Fibroblast of skin of right biceps (primary cell): ENCODE measurements around the gene BRCA1.
A peak's percentile ranks its signal among the peaks of the same experiment; 100 is the strongest.
"Not testable (repeated sequence)": the region's sequence is repeated elsewhere in the genome, so short reads cannot be mapped to it uniquely, and the experiment has no call there.

Experiments used
- DNase-seq: peaks from one replicate; pipeline ENCODE4 v3.0.0-alpha.2; 2013

BRCA1 gene

DNA sequence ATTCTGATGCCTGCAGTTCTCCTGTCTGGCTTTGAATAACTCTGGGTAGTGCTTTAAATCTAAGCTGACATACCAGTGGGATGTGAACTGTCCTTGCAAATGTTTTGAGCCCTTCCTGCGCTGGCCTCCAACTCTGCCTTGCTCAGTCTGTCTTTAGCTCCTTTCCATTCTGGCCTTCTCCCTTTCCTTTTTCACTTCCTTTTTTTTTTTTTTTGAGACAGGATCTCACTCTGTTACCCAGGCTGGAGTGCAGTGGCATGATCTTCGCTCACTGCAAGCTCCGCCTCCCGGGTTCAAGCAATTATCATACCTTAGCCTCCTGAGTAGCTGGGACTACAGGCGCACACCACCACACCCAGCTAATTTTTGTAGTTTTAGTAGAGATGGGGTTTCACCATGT lies 8.3 kb upstream of the BRCA1 start:
- not testable (repeated sequence) for DNase-seq

DNA sequence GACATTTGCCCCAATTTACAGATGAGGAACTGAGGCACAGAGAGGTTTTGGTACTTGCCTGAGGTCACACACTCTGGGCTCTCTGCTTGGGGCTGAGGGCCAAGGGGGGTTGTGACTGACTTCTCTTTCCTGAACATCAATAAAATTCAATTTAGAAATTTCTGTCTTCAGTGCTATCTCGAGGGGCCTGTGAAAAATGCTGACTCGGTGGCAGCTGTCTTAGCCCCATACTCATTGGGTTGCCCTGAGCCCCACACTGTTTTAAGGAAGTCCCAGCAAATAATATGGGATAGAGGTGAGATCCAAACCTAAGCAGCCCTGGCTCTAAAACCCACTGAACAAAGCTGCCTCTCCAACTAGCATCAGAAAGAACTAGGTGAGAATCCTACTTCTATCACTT lies 7.0 kb upstream of the BRCA1 start:
- DNase-seq, result no peak

DNA sequence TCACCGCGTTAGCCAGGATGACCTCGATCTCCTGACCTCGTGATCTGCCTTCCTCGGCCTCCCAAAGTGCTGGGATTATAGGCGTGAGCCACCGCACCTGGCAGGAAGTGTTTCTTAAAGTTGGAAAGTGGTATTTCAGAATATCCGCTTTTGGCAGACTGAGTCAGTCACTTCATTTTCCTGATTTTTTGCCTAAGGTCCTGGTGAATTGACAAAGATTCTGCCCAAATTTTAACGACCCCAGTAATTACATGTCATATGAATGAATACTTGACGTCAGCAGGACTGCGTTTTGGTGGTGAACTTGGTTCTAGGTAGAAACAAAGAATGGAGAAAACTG lies 4.5 kb upstream of the BRCA1 start:
- no peak for DNase-seq

GRCh38 chr17:43127333-43127876 lies 2.2 kb upstream of the BRCA1 start:
- not testable (repeated sequence) for DNase-seq

DNA sequence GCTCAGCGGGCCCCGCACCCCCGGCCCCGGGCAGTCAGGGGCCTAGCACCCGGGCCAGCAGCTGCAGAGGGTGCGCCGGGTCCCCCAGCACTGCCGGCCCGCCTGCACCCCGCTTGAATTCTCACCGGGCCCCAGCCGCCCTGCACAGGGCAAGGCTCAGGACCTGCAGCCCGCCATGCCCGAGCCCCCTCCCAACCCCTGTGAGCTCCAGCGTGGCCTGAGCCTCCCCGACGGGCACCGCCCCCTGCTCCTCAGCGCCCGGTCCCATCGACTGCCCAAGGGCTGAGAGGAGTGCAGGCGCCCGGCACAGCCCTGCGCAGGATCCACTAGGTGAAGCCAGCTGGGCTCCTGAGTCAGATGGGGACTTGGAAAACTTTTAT lies 1.7 kb upstream of the BRCA1 start:
- no peak for DNase-seq

- peak; percentile 4 for DNase-seq
These were observed 1.1 kb upstream of the BRCA1 start for GRCh38 chr17:43125967-43126910.

DNA sequence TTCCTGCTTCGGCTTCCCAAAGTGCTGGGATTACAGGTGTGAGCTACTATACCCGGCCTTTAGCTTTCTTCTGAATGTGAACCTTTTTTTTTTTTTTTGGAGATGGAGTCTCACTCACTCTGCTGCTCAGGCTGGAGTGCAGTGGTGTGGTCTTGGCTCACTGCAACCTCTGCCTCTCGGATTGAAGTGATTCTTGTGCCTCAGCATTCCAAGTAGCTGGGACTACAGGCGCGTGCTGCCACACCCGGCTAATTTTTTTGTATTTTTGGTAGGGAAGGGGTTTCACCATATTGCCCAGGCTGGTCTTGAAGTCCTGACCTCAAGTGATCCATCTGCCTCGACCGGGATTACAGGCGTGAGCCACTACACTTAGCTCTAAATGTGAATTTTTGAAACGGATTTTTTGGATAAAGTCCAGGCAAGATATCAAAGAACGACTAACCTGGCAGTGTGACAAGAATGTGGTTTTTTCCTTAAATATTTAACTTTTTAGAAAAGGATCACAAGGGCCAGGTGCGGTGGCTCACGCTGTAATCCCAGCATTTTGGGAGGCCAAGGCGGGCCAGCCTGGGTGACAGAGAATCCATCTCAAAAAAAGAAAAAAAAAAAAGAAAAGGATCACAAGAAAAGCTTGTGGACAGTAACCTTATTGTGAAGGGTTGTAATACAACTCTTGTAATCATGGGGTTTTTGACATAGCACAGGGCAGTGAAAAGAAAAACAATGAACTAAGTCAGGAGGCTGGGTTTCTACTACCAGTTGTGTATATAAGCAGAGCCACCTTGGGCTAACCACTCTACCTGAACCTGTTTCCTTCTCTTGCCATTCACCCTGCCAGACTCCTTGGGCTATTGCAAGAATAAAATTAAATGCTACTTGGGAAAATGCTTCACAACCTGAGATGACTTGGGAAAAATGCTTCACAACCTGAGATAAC lies 6.2 kb downstream of the BRCA1 start:
- DNase-seq, result no peak

DNA sequence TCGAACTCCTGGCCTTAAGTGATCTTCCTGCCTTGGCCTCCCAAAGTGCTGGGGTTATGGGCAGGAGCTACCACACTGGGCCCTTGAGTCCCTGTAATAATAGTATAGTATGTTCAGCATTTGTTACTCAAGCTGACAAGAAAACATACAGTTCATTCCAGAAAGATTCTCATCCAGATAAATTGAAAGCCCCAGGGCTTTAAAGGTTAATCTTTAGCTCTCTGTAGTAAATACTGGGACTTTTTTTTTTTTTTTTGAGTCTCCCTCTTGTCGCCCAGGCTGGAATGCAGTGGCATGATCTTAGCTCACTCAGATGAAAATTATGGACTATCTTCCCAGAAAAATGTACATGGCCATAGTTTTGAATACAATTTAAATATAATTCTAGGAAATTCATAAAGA lies 11.0 kb downstream of the BRCA1 start:
- DNase-seq, result no peak

GRCh38 chr17:43106552-43106951 lies 18.6 kb downstream of the BRCA1 start:
- no peak for DNase-seq

DNA sequence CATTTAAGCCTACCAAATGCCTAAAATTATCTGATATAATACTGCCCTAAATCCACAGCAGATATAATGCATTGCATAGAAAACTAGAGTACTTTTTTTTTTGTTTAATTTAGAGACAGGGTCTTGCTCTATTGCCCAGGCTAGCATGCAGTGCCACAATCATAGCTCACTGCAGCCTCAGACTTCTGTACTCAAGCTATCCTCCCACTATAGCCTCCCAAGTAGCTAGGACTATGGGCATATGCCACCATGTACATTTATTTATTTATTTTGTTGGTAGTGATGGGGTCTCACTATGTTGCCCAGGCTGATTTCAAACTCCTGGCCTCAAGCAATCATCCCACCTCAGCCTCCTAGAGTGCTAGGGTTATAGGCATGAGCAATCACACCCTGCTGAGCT lies 20.0 kb downstream of the BRCA1 start:
- DNase-seq, result no peak

DNA sequence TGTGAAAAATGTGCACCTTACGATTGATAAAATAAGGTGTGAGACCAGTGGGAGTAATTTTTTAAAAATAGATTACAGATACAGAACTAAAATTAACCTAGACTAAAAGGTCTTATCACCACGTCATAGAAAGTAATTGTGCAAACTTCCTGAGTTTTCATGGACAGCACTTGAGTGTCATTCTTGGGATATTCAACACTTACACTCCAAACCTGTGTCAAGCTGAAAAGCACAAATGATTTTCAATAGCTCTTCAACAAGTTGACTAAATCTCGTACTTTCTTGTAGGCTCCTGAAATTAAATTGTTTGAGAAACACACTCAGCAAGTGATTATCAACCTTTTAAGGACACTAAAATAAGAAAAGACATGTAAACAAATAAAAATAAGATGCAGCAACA lies 20.5 kb downstream of the BRCA1 start:
- DNase-seq, result no peak

GRCh38 chr17:43095364-43095763 lies 29.8 kb downstream of the BRCA1 start:
- not testable (repeated sequence) for DNase-seq

GRCh38 chr17:43094129-43094835 lies 30.9 kb downstream of the BRCA1 start:
- DNase-seq, result peak; percentile 74

GRCh38 chr17:43092901-43093300 lies 32.3 kb downstream of the BRCA1 start:
- DNase-seq, result peak; percentile 82

DNA sequence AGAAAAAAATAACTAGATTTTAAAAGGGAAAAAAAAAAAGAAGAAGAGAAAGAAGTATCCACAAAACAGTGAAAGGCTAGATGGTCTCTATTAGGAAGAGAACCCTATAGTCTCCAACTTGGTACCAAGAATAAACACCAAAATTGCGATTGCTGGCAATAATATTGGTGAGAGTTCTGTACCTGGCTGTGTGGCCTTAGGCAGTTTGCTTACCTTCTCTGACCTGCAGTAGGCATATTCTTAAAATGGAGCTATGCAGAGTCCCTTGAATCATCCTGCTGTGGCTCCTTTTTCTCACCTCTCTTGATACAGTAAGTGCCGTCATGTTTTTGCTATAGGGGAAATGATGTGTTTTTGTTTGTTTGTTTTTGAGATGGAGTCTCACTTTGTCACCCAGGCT lies 35.1 kb downstream of the BRCA1 start:
- DNase-seq, result no peak

- DNase-seq, result peak; percentile 4
These were observed 39.7 kb downstream of the BRCA1 start for GRCh38 chr17:43085474-43085873.

DNA sequence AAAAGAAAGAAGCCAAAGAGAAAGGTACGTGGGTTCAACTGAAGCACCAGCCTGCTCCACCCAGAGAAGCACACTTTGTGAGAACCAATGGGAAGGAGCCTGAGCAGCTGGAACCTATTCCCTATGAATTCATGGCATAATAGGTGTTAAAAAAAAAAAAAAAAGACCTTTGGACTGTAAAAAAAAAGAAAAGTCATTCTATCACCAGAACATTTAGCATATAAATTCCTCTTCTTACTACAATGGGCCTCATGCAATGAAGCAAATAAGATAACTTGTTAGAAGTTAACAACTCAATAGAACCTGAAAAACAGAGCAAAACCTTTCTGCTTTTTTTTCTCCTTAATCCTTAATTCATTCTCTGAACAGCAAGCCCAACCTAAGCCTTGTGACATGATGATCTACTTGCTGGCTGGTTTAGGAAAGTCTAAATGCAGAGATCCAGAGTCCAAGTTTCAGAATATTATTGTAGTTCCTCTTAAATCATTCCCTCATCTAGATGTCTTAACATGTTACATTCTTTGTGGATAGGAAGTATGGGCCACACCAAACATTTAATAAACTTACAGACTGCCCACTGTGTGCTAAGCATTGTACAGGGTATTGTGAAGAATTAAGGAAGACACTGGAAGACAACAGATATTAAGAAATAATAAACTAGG lies 45.4 kb downstream of the BRCA1 start:
- DNase-seq, result no peak

GRCh38 chr17:43074869-43075268 lies 50.3 kb downstream of the BRCA1 start:
- DNase-seq, result no peak

DNA sequence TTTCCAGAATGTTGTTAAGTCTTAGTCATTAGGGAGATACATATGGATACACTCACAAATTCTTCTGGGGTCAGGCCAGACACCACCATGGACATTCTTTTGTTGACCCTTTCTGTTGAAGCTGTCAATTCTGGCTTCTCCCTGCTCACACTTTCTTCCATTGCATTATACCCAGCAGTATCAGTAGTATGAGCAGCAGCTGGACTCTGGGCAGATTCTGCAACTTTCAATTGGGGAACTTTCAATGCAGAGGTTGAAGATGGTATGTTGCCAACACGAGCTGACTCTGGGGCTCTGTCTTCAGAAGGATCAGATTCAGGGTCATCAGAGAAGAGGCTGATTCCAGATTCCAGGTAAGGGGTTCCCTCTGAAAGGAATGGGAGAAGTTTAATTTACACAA lies 54.3 kb downstream of the BRCA1 start:
- DNase-seq, result no peak

DNA sequence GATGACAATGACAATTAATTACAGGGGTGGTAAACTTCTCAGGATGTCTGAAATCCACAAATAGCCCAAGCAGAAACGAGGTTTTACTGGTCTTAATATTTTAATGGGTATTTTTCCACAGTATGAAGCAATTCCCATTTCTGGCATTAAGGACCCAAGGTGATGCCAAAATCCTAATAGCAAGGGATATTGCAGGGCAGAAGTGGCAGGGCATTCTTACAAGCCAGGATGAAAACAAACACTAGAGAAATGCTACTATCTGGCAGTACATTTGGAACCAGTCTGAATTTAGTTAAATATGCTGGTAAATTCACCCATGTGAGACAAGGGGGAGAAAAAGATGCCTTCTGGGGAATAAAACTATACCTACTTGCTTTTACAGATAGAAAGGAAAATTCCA lies 54.9 kb downstream of the BRCA1 start:
- DNase-seq, result no peak

DNA sequence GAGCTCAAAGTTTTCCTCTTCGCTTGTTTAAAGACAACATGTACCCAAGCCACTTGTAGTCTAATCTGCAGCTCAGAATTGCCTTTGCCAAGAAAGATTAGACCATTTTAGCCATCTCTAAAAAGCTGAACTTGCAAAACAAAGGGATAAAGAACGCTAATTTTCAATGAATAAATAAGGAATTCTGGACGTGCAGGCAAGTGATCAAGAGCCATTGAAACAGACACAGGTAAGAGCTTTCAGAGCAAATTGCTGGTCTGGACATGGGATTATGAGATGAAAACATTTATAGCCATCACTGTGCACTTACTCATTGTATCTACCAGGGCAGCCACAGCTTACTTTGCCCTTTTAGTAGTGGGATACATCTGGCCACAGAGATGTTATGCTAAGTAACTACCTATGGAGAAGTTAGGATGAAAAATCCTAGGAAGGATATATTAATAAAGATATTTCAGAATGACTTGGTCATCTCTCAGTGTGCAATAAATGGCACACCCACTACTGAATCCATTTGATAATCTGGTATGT lies 55.7 kb downstream of the BRCA1 start:
- DNase-seq, result no peak
